Stimulated activated CD4-positive, alpha-beta T cell treated with anti-CD3 and anti-CD28 coated beads, Interleukin-2, amount 100 ng/mL, for 4 hours (primary cell): ENCODE results near the gene TRIM51.
"Not testable (repeated sequence)": the region's sequence is repeated elsewhere in the genome, so short reads cannot be mapped to it uniquely, and the experiment has no call there.

Experiments used
- DNase-seq: peaks from one replicate; pipeline ENCODE4 v3.0.0-alpha.2; 2020; ENCODE audit warnings: low read depth

The TRIM51 gene

GRCh38 chr11:55882997-55883396, at the start of gene TRIM51:
Gene TRIM51 (plus strand): TSS chr11:55883297. CDS start chr11:55885429, 2,132 bp downstream.
- DNase-seq: not testable (repeated sequence)

- DNase-seq: no peak
These were observed 44.6 kb upstream of the TRIM51 start, which contains the start of gene OR5D16 for GRCh38 chr11:55838452-55838851. Gene OR5D16 (plus strand): TSS chr11:55838752. CDS start chr11:55838752, 0 bp downstream.

GRCh38 chr11:55847453-55847852, 35.6 kb upstream of the TRIM51 start:
- no peak for DNase-seq

- no peak for DNase-seq
These were observed 34.1 kb upstream of the TRIM51 start for GRCh38 chr11:55849037-55849436.

GRCh38 chr11:55852141-55852540, 31.0 kb upstream of the TRIM51 start:
- no peak for DNase-seq

- DNase-seq: no peak
These were observed 28.4 kb upstream of the TRIM51 start for GRCh38 chr11:55854704-55855103.

- DNase-seq: not testable (repeated sequence)
These were observed 15.7 kb upstream of the TRIM51 start for GRCh38 chr11:55867354-55867753.

GRCh38 chr11:55872731-55873130, 10.4 kb upstream of the TRIM51 start:
- not testable (repeated sequence) for DNase-seq

- DNase-seq: not testable (repeated sequence)
These were observed 10.0 kb upstream of the TRIM51 start for GRCh38 chr11:55873146-55873545.

- not testable (repeated sequence) for DNase-seq
These were observed 1.9 kb downstream of the TRIM51 start for GRCh38 chr11:55884995-55885394.

- not testable (repeated sequence) for DNase-seq
These were observed 2.4 kb downstream of the TRIM51 start for GRCh38 chr11:55885481-55885880.

GRCh38 chr11:55895216-55895615, 12.1 kb downstream of the TRIM51 start:
- DNase-seq: no peak

GRCh38 chr11:55902308-55902707, 19.2 kb downstream of the TRIM51 start:
- no peak for DNase-seq

GRCh38 chr11:55914482-55914881, 31.4 kb downstream of the TRIM51 start, which contains the start of gene OR5W2:
Gene OR5W2 (minus strand): TSS chr11:55914582. CDS start chr11:55914582, 0 bp downstream.
- DNase-seq: no peak

- no peak for DNase-seq
These were observed 37.4 kb downstream of the TRIM51 start for GRCh38 chr11:55920537-55920936.

- no peak for DNase-seq
These were observed 53.2 kb downstream of the TRIM51 start, which contains the start of gene OR5I1 for GRCh38 chr11:55936300-55936699. Gene OR5I1 (minus strand): TSS chr11:55936400. CDS start chr11:55936400, 0 bp downstream.
